C4-2B (cell line): Measurements from ENCODE around the gene TMEM30A.

ENCODE experiments used
- ZFX ChIP-seq: fragments of 450-650 bp; IDR thresholded peaks from 2 replicates; pipeline ENCODE4 v1.6.1; 2017
- TF ChIP-seq, protein P1 (sequence below): fragments of 450-650 bp; conservative IDR thresholded peaks from 2 replicates; pipeline ENCODE4 v1.5.1; 2017; ENCODE audit warnings: mild to moderate bottlenecking

DNA sequence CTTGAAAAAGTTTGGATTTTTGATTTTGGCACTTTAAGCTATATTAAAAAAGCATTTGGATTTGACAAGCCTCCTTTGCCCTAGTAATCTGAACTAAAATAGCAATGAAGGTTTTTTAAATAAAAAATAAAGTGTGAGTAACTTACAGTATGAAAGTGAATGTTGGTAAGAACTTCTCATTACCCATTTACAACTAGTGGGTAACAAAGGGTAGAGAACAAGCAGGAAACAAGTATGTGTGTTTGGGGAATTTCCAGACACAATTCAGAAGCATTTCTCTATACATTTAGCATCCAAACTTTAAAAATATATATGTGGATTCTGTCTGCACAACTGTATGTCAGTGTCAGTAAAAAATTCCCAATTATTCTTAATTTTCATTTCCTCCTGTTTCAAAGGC lies 2.9 kb downstream of the TMEM30A start:
- TF ChIP-seq ZFX = no peak
- TF ChIP-seq, protein P1, sequence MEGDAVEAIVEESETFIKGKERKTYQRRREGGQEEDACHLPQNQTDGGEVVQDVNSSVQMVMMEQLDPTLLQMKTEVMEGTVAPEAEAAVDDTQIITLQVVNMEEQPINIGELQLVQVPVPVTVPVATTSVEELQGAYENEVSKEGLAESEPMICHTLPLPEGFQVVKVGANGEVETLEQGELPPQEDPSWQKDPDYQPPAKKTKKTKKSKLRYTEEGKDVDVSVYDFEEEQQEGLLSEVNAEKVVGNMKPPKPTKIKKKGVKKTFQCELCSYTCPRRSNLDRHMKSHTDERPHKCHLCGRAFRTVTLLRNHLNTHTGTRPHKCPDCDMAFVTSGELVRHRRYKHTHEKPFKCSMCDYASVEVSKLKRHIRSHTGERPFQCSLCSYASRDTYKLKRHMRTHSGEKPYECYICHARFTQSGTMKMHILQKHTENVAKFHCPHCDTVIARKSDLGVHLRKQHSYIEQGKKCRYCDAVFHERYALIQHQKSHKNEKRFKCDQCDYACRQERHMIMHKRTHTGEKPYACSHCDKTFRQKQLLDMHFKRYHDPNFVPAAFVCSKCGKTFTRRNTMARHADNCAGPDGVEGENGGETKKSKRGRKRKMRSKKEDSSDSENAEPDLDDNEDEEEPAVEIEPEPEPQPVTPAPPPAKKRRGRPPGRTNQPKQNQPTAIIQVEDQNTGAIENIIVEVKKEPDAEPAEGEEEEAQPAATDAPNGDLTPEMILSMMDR = no peak
